HG03342 (cell line): Measurements from ENCODE around the gene C1orf50.
"Not testable (repeated sequence)": the region's sequence is repeated elsewhere in the genome, so short reads cannot be mapped to it uniquely, and the experiment has no call there.

Experiments used
- ATAC-seq: cut with Tn5 transposase; IDR thresholded peaks from one replicate; pipeline ENCODE4 v1.9.1; 2021; ENCODE audit warnings: mild to moderate bottlenecking, moderate library complexity; ENCODE audit not compliant: unreplicated experiment

The C1orf50 gene

GRCh38 chr1:42797414-42797813 lies 30.4 kb downstream of the C1orf50 start:
- no peak for ATAC-seq

GRCh38 chr1:42797979-42798378 lies 30.9 kb downstream of the C1orf50 start:
- no peak for ATAC-seq

- ATAC-seq: no peak
Measured at GRCh38 chr1:42801832-42802473, 34.9 kb downstream of the C1orf50 start.

- ATAC-seq: no peak
Measured at GRCh38 chr1:42806171-42806570, 39.1 kb downstream of the C1orf50 start.

- no peak for ATAC-seq
Measured at GRCh38 chr1:42806593-42806992, 39.5 kb downstream of the C1orf50 start.

GRCh38 chr1:42807056-42807668 lies 40.1 kb downstream of the C1orf50 start:
- ATAC-seq: no peak

GRCh38 chr1:42814815-42815214 lies 47.8 kb downstream of the C1orf50 start:
- not testable (repeated sequence) for ATAC-seq

- ATAC-seq: peak; percentile 7
Measured at GRCh38 chr1:42815941-42816584, 49.0 kb downstream of the C1orf50 start.

- ATAC-seq: peak; percentile 72
Measured at GRCh38 chr1:42816585-42817439, 49.8 kb downstream of the C1orf50 start, which contains the start of the genes ERMAP and SVBP. Gene ERMAP, plus strand, starts transcription at chr1:42817122. Its CDS starts 13,327 bp downstream, at chr1:42830449. Gene SVBP, minus strand, starts transcription at chr1:42817397. Its CDS starts 853 bp downstream, at chr1:42816544.

- ATAC-seq: no peak
Measured at GRCh38 chr1:42817440-42817767, 50.4 kb downstream of the C1orf50 start.

GRCh38 chr1:42817976-42818375 lies 50.9 kb downstream of the C1orf50 start:
- no peak for ATAC-seq

GRCh38 chr1:42820813-42821212 lies 53.8 kb downstream of the C1orf50 start:
- no peak for ATAC-seq

GRCh38 chr1:42821690-42822089 lies 54.6 kb downstream of the C1orf50 start:
- no peak for ATAC-seq

- ATAC-seq: no peak
Measured at GRCh38 chr1:42822800-42823392, 55.8 kb downstream of the C1orf50 start.

GRCh38 chr1:42824481-42825035 lies 57.5 kb downstream of the C1orf50 start:
- ATAC-seq: no peak

- no peak for ATAC-seq
Measured at GRCh38 chr1:42825036-42825851, 58.2 kb downstream of the C1orf50 start.
